Mesothelial cell of epicardium (in vitro differentiated cells): Measurements from ENCODE around the gene AKR1B15. TPM values are rescaled to one million over a fixed set of nuclear protein-coding genes. Genes with fewer than 3 reads are reported as not detected.

Experiments
- DNase-seq, 2 experiments: peaks; one replicate each; pipeline ENCODE4 v3.0.0; 2021; ENCODE audit warnings: low spot score in 2 of 2; ENCODE audit not compliant: unreplicated experiment in 2 of 2
- H3K27ac Mint-ChIP-seq: 2 replicates; pipeline ENCODE4 v1.8.0; 2021; ENCODE audit warnings: mixed read lengths
- H3K27me3 Mint-ChIP-seq: 2 replicates; pipeline ENCODE4 v1.8.0; 2021; ENCODE audit warnings: low read depth, mixed read lengths
- H3K36me3 Mint-ChIP-seq: 2 replicates; pipeline ENCODE4 v1.8.0; 2021; ENCODE audit warnings: mixed read lengths
- H3K4me1 Mint-ChIP-seq: 2 replicates; pipeline ENCODE4 v1.8.0; 2021; ENCODE audit warnings: mixed read lengths
- H3K4me3 Mint-ChIP-seq: 2 replicates; pipeline ENCODE4 v1.8.0; 2021; ENCODE audit warnings: mild to moderate bottlenecking, moderate library complexity, mixed read lengths
- H3K9me3 Mint-ChIP-seq: 2 replicates; pipeline ENCODE4 v1.8.0; 2021; ENCODE audit warnings: mixed read lengths
- total RNA-seq: library from RNA; stranded (reverse); gene quantifications from 3 replicates; pipeline ENCODE4 v1.2.1, GENCODE V29; 2021
- TF ChIP-seq, protein P1 (sequence below): fragments of 200-600 bp; sonication (generic); IDR thresholded peaks from one replicate; pipeline ENCODE4 v1.5.0; 2021; ENCODE audit warnings: antibody characterized with exemption; ENCODE audit not compliant: unreplicated experiment

AKR1B15 gene
- 1.7 to 1.9 TPM (median 1.8 TPM) in 3 replicates for total RNA-seq

DNA sequence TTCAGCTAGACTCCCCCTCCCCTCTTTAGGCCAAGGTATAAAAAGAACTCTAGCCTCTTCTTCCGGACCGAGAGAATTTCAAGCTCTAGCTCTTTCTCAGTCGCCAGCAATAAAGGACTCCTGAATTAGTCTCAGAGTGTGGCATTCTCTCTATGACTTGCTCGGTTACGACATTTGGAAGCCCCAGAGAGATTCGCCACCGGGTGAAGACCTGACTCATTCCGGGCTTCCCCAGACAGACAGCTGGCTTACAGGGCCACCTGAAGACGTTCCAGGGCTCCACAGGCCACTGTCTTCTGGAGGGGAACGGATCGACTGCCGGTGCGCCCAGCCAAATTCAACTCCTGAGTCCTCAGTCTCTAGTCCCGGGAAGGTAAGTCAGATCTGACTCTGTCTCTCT, at the start of gene AKR1B15:
AKR1B15 (plus strand) TSS at position 234 of the 400 bp plus-strand sequence. CDS start 15,510 bp downstream, outside the sequence.
- Mint-ChIP-seq H3K4me3 (peak within 1 kb of the TSS; percentile 69), H3K9me3 (no peaks in the 10 kb centered on the region), H3K4me1 (peaks cover 52% of the 10 kb centered on the region), H3K27me3 (no peaks in the 10 kb centered on the region), H3K27ac (peak within 1 kb of the TSS; percentile 94), H3K36me3 (no peaks in the 10 kb centered on the region)
- TF ChIP-seq, protein P1, sequence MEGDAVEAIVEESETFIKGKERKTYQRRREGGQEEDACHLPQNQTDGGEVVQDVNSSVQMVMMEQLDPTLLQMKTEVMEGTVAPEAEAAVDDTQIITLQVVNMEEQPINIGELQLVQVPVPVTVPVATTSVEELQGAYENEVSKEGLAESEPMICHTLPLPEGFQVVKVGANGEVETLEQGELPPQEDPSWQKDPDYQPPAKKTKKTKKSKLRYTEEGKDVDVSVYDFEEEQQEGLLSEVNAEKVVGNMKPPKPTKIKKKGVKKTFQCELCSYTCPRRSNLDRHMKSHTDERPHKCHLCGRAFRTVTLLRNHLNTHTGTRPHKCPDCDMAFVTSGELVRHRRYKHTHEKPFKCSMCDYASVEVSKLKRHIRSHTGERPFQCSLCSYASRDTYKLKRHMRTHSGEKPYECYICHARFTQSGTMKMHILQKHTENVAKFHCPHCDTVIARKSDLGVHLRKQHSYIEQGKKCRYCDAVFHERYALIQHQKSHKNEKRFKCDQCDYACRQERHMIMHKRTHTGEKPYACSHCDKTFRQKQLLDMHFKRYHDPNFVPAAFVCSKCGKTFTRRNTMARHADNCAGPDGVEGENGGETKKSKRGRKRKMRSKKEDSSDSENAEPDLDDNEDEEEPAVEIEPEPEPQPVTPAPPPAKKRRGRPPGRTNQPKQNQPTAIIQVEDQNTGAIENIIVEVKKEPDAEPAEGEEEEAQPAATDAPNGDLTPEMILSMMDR = no peak
- no peak for DNase-seq

DNA sequence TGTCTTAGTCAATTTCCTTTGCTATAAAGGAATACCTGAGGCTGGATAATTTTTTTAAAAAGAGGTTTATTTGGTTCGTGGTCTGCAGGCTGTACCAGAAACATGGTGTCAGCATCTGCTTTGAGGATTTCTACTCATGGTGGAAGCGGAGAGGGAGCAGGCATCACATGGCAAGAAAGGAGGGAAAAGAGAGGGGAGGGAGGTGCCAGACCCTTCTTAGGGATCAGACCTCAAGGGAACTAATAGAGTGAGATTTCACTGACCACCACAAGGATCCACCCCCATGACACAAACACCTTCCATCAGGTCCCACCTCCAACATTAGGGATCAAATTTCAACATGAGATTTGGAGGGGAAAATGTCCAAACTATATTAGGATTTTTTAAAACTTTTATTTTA, 48.5 kb upstream of the AKR1B15 start:
- TF ChIP-seq, protein P1 = no peak
- H3K9me3 Mint-ChIP-seq = no peaks in the 10 kb centered on the region
- H3K27me3 Mint-ChIP-seq = peaks cover 26% of the 10 kb centered on the region
- H3K4me3 Mint-ChIP-seq = no peak overlapping the region
- no peak for DNase-seq
- no peaks in the 10 kb centered on the region for H3K36me3 Mint-ChIP-seq
- no peaks in the 10 kb centered on the region for H3K4me1 Mint-ChIP-seq
- no peak overlapping the region for H3K27ac Mint-ChIP-seq

DNA sequence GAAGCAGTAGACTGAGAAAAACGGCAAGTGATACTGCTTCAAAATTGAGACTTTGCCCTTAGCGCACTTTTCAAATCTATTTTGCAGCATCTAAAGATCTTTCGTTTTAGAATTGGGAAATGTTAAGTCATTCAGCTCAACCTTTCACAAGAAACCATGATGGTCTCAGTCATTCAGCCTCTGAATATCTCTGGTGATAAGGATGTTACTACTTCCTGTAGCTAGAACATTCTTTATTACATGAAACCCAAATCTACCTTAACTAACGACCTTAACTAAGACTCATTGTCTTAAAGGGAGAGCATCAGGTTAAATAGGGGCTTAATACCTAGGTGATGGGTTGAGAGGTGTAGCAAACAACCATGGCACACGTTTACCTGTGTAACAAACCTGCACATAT, 47.9 kb upstream of the AKR1B15 start:
- TF ChIP-seq, protein P1 = no peak

DNA sequence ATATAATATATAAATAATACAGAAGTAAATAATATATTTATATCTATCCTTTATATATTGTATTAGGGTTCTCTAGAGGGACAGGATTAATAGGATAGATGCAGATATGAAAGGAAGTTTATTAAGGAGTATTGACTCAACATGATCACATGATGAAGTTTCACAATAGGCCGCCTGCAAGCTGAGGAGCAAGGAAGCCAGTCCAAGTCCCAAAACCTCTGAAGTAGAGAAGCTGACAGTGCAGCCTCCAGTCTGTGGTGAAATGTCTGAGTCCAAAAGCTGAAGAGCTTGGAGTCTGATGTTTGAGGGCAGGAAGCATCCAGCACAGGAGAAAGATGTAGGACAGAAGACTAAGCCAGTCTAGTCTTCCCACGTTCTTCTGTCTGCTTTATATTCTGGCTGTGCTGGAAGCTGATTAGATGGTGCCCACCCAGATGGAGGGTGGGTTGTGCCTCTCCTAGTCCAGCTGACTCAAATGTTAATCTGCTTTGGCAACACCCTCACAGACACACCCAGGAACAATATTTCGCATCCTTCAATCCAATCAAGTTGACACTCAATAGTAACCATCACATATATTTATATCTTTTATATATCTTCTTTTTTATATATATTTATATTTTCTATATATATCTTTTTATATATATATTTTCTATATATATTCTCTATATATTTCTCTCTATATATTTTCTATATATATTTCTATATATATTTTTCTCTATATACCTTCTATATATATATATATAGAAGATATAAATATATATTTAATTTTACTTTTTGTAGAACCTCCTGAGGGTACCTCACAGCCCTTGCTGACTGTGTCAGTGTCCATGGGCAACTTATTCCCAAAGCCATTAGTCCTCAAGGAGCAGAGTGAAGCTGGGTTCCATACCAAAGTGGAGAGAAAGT, 46.2 kb upstream of the AKR1B15 start:
- Mint-ChIP-seq H3K4me3 (no peak overlapping the region), H3K27ac (no peak overlapping the region), H3K27me3 (peaks cover 19% of the 10 kb centered on the region), H3K36me3 (no peaks in the 10 kb centered on the region), H3K9me3 (no peaks in the 10 kb centered on the region), H3K4me1 (no peaks in the 10 kb centered on the region)
- DNase-seq = no peak
- TF ChIP-seq, protein P1 = no peak

More for the DNA sequence above, 47.9 kb upstream of the AKR1B15 start:
- no peak for DNase-seq
- no peaks in the 10 kb centered on the region for H3K9me3 Mint-ChIP-seq
- H3K4me3 Mint-ChIP-seq = no peak overlapping the region
- H3K4me1 Mint-ChIP-seq = no peaks in the 10 kb centered on the region
- no peaks in the 10 kb centered on the region for H3K36me3 Mint-ChIP-seq
- H3K27me3 Mint-ChIP-seq = peaks cover 26% of the 10 kb centered on the region
- H3K27ac Mint-ChIP-seq = no peak overlapping the region

DNA sequence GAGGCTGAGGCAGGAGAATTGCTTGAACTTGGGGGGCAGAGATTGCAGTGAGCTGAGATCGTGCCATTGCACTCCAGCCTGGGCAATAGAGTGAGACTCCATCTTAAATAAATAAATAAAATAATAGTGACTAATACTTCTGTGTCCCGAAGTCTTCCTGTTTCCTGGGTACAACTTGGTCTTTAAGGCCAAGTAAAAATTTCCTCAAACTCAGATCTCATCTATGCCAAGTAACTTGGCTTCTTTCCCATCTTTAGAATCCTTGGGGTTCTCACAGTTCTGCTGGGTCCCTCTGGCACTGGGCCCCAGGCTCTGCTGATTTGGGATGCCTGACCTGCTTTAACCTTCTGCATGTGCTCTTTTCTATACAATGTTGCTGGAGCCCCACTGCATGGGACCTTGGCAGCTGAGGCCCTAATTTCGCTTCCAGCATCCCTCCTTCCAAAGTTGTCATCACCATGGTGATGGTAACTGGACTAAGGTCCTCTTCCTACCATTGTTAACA, 44.2 kb upstream of the AKR1B15 start:
- H3K27ac Mint-ChIP-seq = no peak overlapping the region
- no peak overlapping the region for H3K4me3 Mint-ChIP-seq
- H3K36me3 Mint-ChIP-seq = no peaks in the 10 kb centered on the region
- peaks cover 13% of the 10 kb centered on the region for H3K27me3 Mint-ChIP-seq
- TF ChIP-seq, protein P1 = no peak
- H3K9me3 Mint-ChIP-seq = no peaks in the 10 kb centered on the region
- H3K4me1 Mint-ChIP-seq = no peaks in the 10 kb centered on the region
- no peak for DNase-seq
